Suprapubic skin (tissue), 4 donors: Measurements from ENCODE around the gene SMC3. TPM values are rescaled to one million over a fixed set of nuclear protein-coding genes. Genes with fewer than 3 reads are reported as not detected.
"Not testable (repeated sequence)": the region's sequence is repeated elsewhere in the genome, so short reads cannot be mapped to it uniquely, and the experiment has no call there.

Source experiments
- DNase-seq, 2 donors: peaks; one replicate each; pipeline ENCODE4 v3.0.0-alpha.2; 2019; ENCODE audit warnings: low spot score in 2 of 2
- H3K27ac ChIP-seq: fragments of 200-600 bp; sonication (generic); one replicate; pipeline ENCODE4 v1.5.1; 2019
- H3K27me3 ChIP-seq: fragments of 200-600 bp; sonication (generic); one replicate; pipeline ENCODE4 v1.5.1; 2019
- H3K36me3 ChIP-seq: fragments of 200-600 bp; sonication (generic); one replicate; pipeline ENCODE4 v1.5.1; 2019
- H3K4me1 ChIP-seq: fragments of 200-600 bp; sonication (generic); one replicate; pipeline ENCODE4 v1.5.1; 2019
- H3K4me3 ChIP-seq: fragments of 200-600 bp; sonication (generic); one replicate; pipeline ENCODE4 v1.5.1; 2019; ENCODE audit warnings: mild to moderate bottlenecking
- H3K9me3 ChIP-seq: fragments of 200-600 bp; sonication (generic); one replicate; pipeline ENCODE4 v1.5.1; 2019
- EP300 ChIP-seq: sonication (generic); formaldehyde crosslinking; IDR thresholded peaks from one replicate; pipeline ENCODE4 v1.6.1; 2017; ENCODE audit warnings: antibody characterized with exemption
- POLR2A ChIP-seq, 2 donors: fragments of 450-650 bp; IDR thresholded peaks; one replicate each; pipeline ENCODE4 v1.6.1; 2017; ENCODE audit warnings: antibody characterized with exemption in 2 of 2, mild to moderate bottlenecking in 2 of 2, moderate library complexity in 2 of 2
- POLR2AphosphoS5 ChIP-seq, 3 donors: sonication (generic); formaldehyde crosslinking; IDR thresholded peaks; one replicate each; pipeline ENCODE4 v1.6.1; 2017; ENCODE audit warnings: antibody characterized with exemption in 3 of 3
- WGBS: methylation state at CpG from one replicate; pipeline ENCODE4 v1.1.5; 2018; 5-methylcytosine and 5-hydroxymethylcytosine counted together
- total RNA-seq, 4 donors: library from RNA; depleted of rRNA; stranded (reverse); fragments of >200 nt; gene quantifications; one replicate each; pipeline ENCODE4 v1.1.0, GENCODE V29; 2016
- TF ChIP-seq, protein P1 (sequence below), 2 donors: fragments of 200-600 bp in 1 of 2; fragments of 450-650 bp in 1 of 2; sonication (generic) in 1 of 2; IDR thresholded peaks; one replicate each; pipeline ENCODE4 v1.5.1; 2016 to 2019; ENCODE audit warnings: antibody characterized with exemption in 2 of 2, mild to moderate bottlenecking in 1 of 2, moderate library complexity in 1 of 2

Gene SMC3
- total RNA-seq, 4 donors from 2014 or later, result 18.9 to 33.5 (median 23.3) TPM

- 81% methylated on average over 3 of the region's 3 CpGs for WGBS
- peaks cover 4% of the 10 kb centered on the region for H3K4me1 ChIP-seq
- H3K27ac ChIP-seq, result no peak overlapping the region
- H3K9me3 ChIP-seq, result no peaks in the 10 kb centered on the region
- DNase-seq, result no peak
- TF ChIP-seq, protein P1, sequence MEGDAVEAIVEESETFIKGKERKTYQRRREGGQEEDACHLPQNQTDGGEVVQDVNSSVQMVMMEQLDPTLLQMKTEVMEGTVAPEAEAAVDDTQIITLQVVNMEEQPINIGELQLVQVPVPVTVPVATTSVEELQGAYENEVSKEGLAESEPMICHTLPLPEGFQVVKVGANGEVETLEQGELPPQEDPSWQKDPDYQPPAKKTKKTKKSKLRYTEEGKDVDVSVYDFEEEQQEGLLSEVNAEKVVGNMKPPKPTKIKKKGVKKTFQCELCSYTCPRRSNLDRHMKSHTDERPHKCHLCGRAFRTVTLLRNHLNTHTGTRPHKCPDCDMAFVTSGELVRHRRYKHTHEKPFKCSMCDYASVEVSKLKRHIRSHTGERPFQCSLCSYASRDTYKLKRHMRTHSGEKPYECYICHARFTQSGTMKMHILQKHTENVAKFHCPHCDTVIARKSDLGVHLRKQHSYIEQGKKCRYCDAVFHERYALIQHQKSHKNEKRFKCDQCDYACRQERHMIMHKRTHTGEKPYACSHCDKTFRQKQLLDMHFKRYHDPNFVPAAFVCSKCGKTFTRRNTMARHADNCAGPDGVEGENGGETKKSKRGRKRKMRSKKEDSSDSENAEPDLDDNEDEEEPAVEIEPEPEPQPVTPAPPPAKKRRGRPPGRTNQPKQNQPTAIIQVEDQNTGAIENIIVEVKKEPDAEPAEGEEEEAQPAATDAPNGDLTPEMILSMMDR (IDR thresholded peaks at IDR 0.05), result no peak
- TF ChIP-seq POLR2AphosphoS5 (IDR thresholded peaks at IDR 0.05) (no peak), POLR2A (IDR thresholded peaks at IDR 0.05) (no peak), EP300 (no peak)
- no peak overlapping the region for H3K4me3 ChIP-seq
- no peaks in the 10 kb centered on the region for H3K36me3 ChIP-seq
- peaks cover 20% of the 10 kb centered on the region for H3K27me3 ChIP-seq
Observed at GRCh38 chr10:110638319-110638718, 70.8 kb downstream of the SMC3 start.

GRCh38 chr10:110639046-110639445 is 71.6 kb downstream of the SMC3 start:
- H3K27ac ChIP-seq, H3K9me3 ChIP-seq, H3K4me3 ChIP-seq, H3K36me3 ChIP-seq, DNase-seq: not testable (repeated sequence)
- H3K4me1 ChIP-seq, result peaks cover 12% of the 10 kb centered on the region
- WGBS, result 94% methylated on average over 6 of the region's 6 CpGs
- peaks cover 27% of the 10 kb centered on the region for H3K27me3 ChIP-seq

- not testable (repeated sequence) for H3K27ac ChIP-seq, H3K4me3 ChIP-seq, DNase-seq, H3K9me3 ChIP-seq, H3K36me3 ChIP-seq
- peaks cover 35% of the 10 kb centered on the region for H3K27me3 ChIP-seq
- WGBS, result 86% methylated on average over 6 of the region's 6 CpGs
- peaks cover 19% of the 10 kb centered on the region for H3K4me1 ChIP-seq
Observed at GRCh38 chr10:110639858-110640257, 72.4 kb downstream of the SMC3 start.

GRCh38 chr10:110641256-110641655 is 73.8 kb downstream of the SMC3 start:
- peaks cover 19% of the 10 kb centered on the region for H3K4me1 ChIP-seq
- H3K27ac ChIP-seq, result no peak overlapping the region
- no peak overlapping the region for H3K4me3 ChIP-seq
- 40% methylated on average over 5 of the region's 5 CpGs for WGBS
- H3K27me3 ChIP-seq, result peaks cover 47% of the 10 kb centered on the region
- no peaks in the 10 kb centered on the region for H3K36me3 ChIP-seq
- H3K9me3 ChIP-seq, result no peaks in the 10 kb centered on the region
- TF ChIP-seq POLR2A (IDR thresholded peaks at IDR 0.05) (no peak), EP300 (peak; percentile 30)
- no peak for DNase-seq

- Histone ChIP-seq H3K4me3 (no peak overlapping the region), H3K36me3 (no peaks in the 10 kb centered on the region), H3K27ac (no peak overlapping the region), H3K9me3 (no peaks in the 10 kb centered on the region), H3K4me1 (peaks cover 19% of the 10 kb centered on the region), H3K27me3 (peaks cover 59% of the 10 kb centered on the region)
- WGBS, result 53% methylated on average over 14 of the region's 14 CpGs
- TF ChIP-seq POLR2AphosphoS5 (IDR thresholded peaks at IDR 0.05) (no peak), EP300 (no peak), POLR2A (IDR thresholded peaks at IDR 0.05) (no peak)
- TF ChIP-seq, protein P1 (IDR thresholded peaks at IDR 0.05), result no peak
- no peak for DNase-seq
Observed at GRCh38 chr10:110642204-110643034, 74.9 kb downstream of the SMC3 start.

DNA sequence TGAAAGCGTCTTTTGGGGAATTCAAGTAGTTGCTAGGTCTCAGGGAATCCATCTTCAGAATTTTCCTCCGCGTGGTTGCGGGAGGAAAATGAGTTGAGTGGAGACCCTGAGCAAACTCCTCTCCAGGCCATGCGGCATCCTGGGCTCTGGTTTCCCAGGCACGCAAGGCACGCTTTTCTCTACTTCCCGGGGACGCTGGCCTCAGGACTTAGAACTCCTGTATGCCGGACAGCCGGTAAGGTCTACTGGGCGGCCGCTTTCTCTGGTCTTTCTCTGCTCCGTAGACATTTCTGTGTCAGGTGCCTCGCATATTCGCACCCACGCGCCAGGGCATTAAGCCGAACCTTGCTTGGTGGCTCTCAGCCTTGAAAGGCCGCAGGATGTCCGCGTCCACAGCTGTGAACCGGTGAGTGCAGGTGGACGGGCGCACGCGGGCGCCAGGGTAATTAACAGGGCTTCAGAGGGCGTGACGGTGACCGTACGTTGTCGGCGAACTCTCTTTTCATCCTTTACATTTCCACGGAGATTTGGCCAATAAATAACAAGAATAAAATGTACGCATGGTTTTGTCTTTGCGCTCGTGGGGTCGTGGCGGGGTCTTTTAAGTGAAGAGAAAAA is 75.6 kb downstream of the SMC3 start:
- no peak for DNase-seq
- no peaks in the 10 kb centered on the region for H3K36me3 ChIP-seq
- no peak overlapping the region for H3K27ac ChIP-seq
- H3K9me3 ChIP-seq, result no peaks in the 10 kb centered on the region
- no peak for TF ChIP-seq EP300
- no peak for TF ChIP-seq POLR2AphosphoS5 (IDR thresholded peaks at IDR 0.05)
- TF ChIP-seq, protein P1 (IDR thresholded peaks at IDR 0.05), result no peak
- no peak for TF ChIP-seq POLR2A (IDR thresholded peaks at IDR 0.05)
- 9% methylated on average over 25 of the region's 40 CpGs for WGBS
- H3K4me3 ChIP-seq, result peak overlapping the region; percentile 70
- H3K27me3 ChIP-seq, result peaks cover 66% of the 10 kb centered on the region
- H3K4me1 ChIP-seq, result peaks cover 19% of the 10 kb centered on the region
